K562 (cell line): ENCODE results near the gene IFNW1.
"Not testable (repeated sequence)": the region's sequence is repeated elsewhere in the genome, so short reads cannot be mapped to it uniquely, and the experiment has no call there.

ENCODE experiments used
- EHMT2 ChIP-seq: fragments of 450-650 bp; IDR thresholded peaks from 2 replicates; pipeline ENCODE4 v1.6.1; 2018; ENCODE audit warnings: antibody characterized with exemption
- FOS ChIP-seq: IDR thresholded peaks from 3 replicates; pipeline ENCODE4 v1.6.1; 2011; ENCODE audit not compliant: insufficient read length; ENCODE audit errors: extremely low read depth

DNA sequence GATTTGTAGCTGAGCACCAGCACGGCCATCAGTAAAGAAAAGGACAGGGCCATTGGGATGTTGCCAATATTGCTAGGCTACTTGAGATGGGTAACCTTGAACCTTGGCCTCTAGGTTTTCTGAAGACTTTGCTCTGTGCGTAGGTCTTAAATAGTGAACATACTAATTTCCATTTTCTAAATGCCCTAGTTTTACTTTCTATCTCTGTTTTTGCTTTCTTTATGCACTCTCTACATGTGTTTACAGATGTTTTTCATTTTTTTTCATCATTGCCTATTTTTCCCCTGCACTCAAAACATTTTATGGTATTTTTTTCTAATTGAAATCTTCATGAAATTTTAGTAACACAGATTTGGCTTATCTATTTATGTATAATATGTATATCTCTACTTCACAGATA lies 24.9 kb upstream of the IFNW1 start, which contains the start of gene IFNA21:
- not testable (repeated sequence) for TF ChIP-seq FOS, EHMT2
